ENCODE results near the gene TRIM8.

Gene TRIM8

DNA sequence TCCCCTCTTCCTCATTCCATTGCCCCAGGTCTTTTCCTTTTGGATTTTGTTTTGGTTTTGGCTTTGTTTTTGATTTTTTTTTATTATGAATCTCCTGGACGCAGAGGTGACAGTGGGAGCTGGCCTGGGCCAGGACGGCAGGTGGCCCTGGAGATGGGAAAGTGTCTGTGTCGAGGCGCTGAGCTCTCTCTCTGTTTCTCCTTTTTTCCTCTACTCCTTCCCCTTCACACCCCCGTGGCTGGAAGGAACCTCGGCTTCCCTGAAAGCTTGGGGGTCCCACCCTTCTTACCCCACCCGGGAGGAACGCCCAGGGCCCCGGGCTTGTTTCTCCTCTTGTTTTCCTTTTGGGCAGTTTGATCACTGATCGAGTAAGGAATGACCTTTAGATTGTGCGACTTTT, 13.2 kb downstream of the TRIM8 start:
- Histone ChIP-seq H2AFZ (ENCODE audit: low read depth, low read length) (no peak overlapping the region), H3K9ac (ENCODE audit: low read depth, low read length) (no peak overlapping the region), H3K27ac (ENCODE audit: low read length) (no peak overlapping the region), H3K9me3 (ENCODE audit: insufficient read depth, low read length, severe bottlenecking) (no peaks in the 10 kb centered on the region), H3K4me1 (ENCODE audit: insufficient read depth, low read length) (peaks cover 23% of the 10 kb centered on the region), H3K4me2 (ENCODE audit: insufficient read depth, low read length) (no peak overlapping the region), H3K36me3 (ENCODE audit: insufficient read depth, low read length) (peaks cover 61% of the 10 kb centered on the region), H3K27me3 (ENCODE audit: insufficient read depth, low read length, poor library complexity) (no peaks in the 10 kb centered on the region), H3K4me3 (ENCODE audit: low read depth in 1 of 2, low read length in 2 of 2) (no peak overlapping the region), H4K20me1 (ENCODE audit: insufficient read depth, low read length) (peaks cover 60% of the 10 kb centered on the region), H3K79me2 (ENCODE audit: insufficient read depth, low read length) (peaks cover 14% of the 10 kb centered on the region)
- TF ChIP-seq EZH2 (IDR thresholded peaks at IDR 0.05; ENCODE audit: borderline replicate concordance, low read depth, low read length, severe bottlenecking): no peak
- TF ChIP-seq, protein P1, sequence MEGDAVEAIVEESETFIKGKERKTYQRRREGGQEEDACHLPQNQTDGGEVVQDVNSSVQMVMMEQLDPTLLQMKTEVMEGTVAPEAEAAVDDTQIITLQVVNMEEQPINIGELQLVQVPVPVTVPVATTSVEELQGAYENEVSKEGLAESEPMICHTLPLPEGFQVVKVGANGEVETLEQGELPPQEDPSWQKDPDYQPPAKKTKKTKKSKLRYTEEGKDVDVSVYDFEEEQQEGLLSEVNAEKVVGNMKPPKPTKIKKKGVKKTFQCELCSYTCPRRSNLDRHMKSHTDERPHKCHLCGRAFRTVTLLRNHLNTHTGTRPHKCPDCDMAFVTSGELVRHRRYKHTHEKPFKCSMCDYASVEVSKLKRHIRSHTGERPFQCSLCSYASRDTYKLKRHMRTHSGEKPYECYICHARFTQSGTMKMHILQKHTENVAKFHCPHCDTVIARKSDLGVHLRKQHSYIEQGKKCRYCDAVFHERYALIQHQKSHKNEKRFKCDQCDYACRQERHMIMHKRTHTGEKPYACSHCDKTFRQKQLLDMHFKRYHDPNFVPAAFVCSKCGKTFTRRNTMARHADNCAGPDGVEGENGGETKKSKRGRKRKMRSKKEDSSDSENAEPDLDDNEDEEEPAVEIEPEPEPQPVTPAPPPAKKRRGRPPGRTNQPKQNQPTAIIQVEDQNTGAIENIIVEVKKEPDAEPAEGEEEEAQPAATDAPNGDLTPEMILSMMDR (IDR thresholded peaks at IDR 0.05; ENCODE audit: borderline replicate concordance, extremely low read depth, low read length, poor library complexity, severe bottlenecking): no peak
- DNase-seq: no peak
- ATAC-seq (ENCODE audit: insufficient read depth, low read depth): no peak

DNA sequence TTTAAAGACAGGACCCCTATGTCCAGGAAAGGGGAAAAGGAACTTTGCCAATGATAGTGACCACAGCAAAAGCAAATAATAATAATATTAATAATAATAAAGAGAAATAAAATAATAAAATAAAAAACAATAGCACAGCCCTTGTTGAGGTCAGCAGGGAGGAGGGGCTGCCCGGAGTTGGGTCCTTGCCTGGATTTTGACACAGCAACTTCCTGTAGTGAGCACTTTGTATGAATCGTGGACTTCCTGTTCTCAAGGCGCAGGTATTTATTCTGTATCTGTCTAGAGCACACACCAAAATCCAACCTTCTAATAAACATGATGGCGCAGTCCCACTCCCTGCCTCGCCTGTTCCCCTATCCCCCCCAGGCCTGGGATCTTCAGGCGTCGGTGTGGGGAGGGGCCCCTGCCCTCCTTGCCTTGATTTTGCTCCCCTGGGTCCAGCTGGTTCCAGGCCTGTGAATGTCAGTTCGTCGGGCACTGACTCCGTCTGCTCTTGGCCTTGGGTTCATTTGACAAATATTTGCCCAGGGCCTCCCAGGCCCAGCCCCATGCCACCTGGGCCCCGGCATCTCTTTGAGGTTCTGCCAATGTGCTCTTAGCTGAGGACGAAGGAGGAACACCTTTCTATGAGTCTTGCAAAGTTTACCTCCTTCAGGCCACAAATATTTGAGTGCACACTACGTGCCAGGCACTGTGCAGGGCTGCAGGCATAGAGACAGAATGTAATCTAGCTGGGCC, 13.9 kb downstream of the TRIM8 start:
- no peak overlapping the region for H3K4me3 ChIP-seq (ENCODE audit: low read depth in 1 of 2, low read length in 2 of 2)
- TF ChIP-seq, protein P1 (IDR thresholded peaks at IDR 0.05; ENCODE audit: borderline replicate concordance, extremely low read depth, low read length, poor library complexity, severe bottlenecking): no peak
- TF ChIP-seq EZH2 (IDR thresholded peaks at IDR 0.05; ENCODE audit: borderline replicate concordance, low read depth, low read length, severe bottlenecking): no peak
- ATAC-seq (ENCODE audit: insufficient read depth, low read depth) (no peak), DNase-seq (no peak)
- H2AFZ ChIP-seq (ENCODE audit: low read depth, low read length): no peak overlapping the region
- peaks cover 55% of the 10 kb centered on the region for H4K20me1 ChIP-seq (ENCODE audit: insufficient read depth, low read length)
- no peaks in the 10 kb centered on the region for H3K9me3 ChIP-seq (ENCODE audit: insufficient read depth, low read length, severe bottlenecking)
- no peak overlapping the region for H3K9ac ChIP-seq (ENCODE audit: low read depth, low read length)
- H3K27me3 ChIP-seq (ENCODE audit: insufficient read depth, low read length, poor library complexity): no peaks in the 10 kb centered on the region
- H3K4me1 ChIP-seq (ENCODE audit: insufficient read depth, low read length): peaks cover 23% of the 10 kb centered on the region
- no peak overlapping the region for H3K27ac ChIP-seq (ENCODE audit: low read length)
- H3K79me2 ChIP-seq (ENCODE audit: insufficient read depth, low read length): peaks cover 8% of the 10 kb centered on the region
- no peak overlapping the region for H3K4me2 ChIP-seq (ENCODE audit: insufficient read depth, low read length)
- H3K36me3 ChIP-seq (ENCODE audit: insufficient read depth, low read length): peaks cover 55% of the 10 kb centered on the region

DNA sequence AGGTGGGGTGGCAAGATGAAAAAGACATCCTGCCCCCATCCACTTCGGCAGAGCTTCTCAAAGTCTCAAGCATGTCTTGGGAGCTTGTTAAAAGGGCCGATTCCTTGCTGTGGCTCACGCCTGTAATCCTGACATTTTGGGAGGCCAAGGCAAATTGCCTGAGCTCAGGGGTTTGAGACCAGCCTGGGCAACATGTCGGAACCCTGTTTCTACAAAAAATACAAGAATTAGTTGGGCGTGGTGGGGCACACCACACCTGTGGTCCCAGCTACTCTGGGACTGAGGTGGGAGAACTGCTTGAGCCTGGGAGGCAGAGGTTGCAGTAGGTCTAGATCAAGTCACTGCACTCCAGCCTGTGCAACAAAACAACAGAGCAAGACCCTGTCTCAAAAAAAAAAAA, 14.5 kb downstream of the TRIM8 start:
- peaks cover 23% of the 10 kb centered on the region for H3K4me1 ChIP-seq (ENCODE audit: insufficient read depth, low read length)
- no peak overlapping the region for H3K4me2 ChIP-seq (ENCODE audit: insufficient read depth, low read length)
- H4K20me1 ChIP-seq (ENCODE audit: insufficient read depth, low read length): peaks cover 48% of the 10 kb centered on the region
- H3K4me3 ChIP-seq (ENCODE audit: low read depth in 1 of 2, low read length in 2 of 2): no peak overlapping the region
- no peak for DNase-seq
- H3K27me3 ChIP-seq (ENCODE audit: insufficient read depth, low read length, poor library complexity): no peaks in the 10 kb centered on the region
- H3K9me3 ChIP-seq (ENCODE audit: insufficient read depth, low read length, severe bottlenecking): no peaks in the 10 kb centered on the region
- 0 out of 2 replicates have a peak overlapping the region, but pooled peaks have one; percentile 16 for H3K27ac ChIP-seq (ENCODE audit: low read length)
- no peak overlapping the region for H3K9ac ChIP-seq (ENCODE audit: low read depth, low read length)
- H3K79me2 ChIP-seq (ENCODE audit: insufficient read depth, low read length): peaks cover 2% of the 10 kb centered on the region
- peaks cover 48% of the 10 kb centered on the region for H3K36me3 ChIP-seq (ENCODE audit: insufficient read depth, low read length)
- no peak overlapping the region for H2AFZ ChIP-seq (ENCODE audit: low read depth, low read length)
- ATAC-seq (ENCODE audit: insufficient read depth, low read depth): no peak
- no peak for TF ChIP-seq EZH2 (IDR thresholded peaks at IDR 0.05; ENCODE audit: borderline replicate concordance, low read depth, low read length, severe bottlenecking)
- TF ChIP-seq, protein P1 (IDR thresholded peaks at IDR 0.05; ENCODE audit: borderline replicate concordance, extremely low read depth, low read length, poor library complexity, severe bottlenecking): no peak

Data from DND-41 (cell line).